ENCODE data around the gene WDR64. TPM values are rescaled to one million over a fixed set of nuclear protein-coding genes. Genes with fewer than 3 reads are reported as not detected.

Gene WDR64
- total RNA-seq, 1 donor from 2014 or later: not detected

GRCh38 chr1:241816008-241816407 is 163.9 kb downstream of the WDR64 start:
- no peaks in the 10 kb centered on the region for H3K9me3 Mint-ChIP-seq (ENCODE audit: unreplicated experiment)
- DNase-seq: no peak
- H3K4me3 Mint-ChIP-seq (ENCODE audit: unreplicated experiment): no peak overlapping the region
- no peaks in the 10 kb centered on the region for H3K4me1 Mint-ChIP-seq (ENCODE audit: low read depth, unreplicated experiment)
- H3K27ac Mint-ChIP-seq (ENCODE audit: unreplicated experiment): no peak overlapping the region
- no peaks in the 10 kb centered on the region for H3K36me3 Mint-ChIP-seq (ENCODE audit: unreplicated experiment)
- TF ChIP-seq CTCF (IDR thresholded peaks at IDR 0.05; ENCODE audit: partially characterized antibody, unreplicated experiment): no peak
- no peaks in the 10 kb centered on the region for H3K27me3 Mint-ChIP-seq (ENCODE audit: unreplicated experiment)

GRCh38 chr1:241817331-241817792 is 165.3 kb downstream of the WDR64 start:
- Mint-ChIP-seq H3K4me3 (ENCODE audit: unreplicated experiment) (no peak overlapping the region), H3K4me1 (ENCODE audit: low read depth, unreplicated experiment) (no peaks in the 10 kb centered on the region), H3K27ac (ENCODE audit: unreplicated experiment) (no peak overlapping the region), H3K27me3 (ENCODE audit: unreplicated experiment) (no peaks in the 10 kb centered on the region), H3K36me3 (ENCODE audit: unreplicated experiment) (no peaks in the 10 kb centered on the region), H3K9me3 (ENCODE audit: unreplicated experiment) (no peaks in the 10 kb centered on the region)
- no peak for DNase-seq
- no peak for TF ChIP-seq CTCF (IDR thresholded peaks at IDR 0.05; ENCODE audit: partially characterized antibody, unreplicated experiment)

- H3K4me3 Mint-ChIP-seq (ENCODE audit: unreplicated experiment): no peak overlapping the region
- no peaks in the 10 kb centered on the region for H3K36me3 Mint-ChIP-seq (ENCODE audit: unreplicated experiment)
- no peaks in the 10 kb centered on the region for H3K9me3 Mint-ChIP-seq (ENCODE audit: unreplicated experiment)
- no peak for TF ChIP-seq CTCF (IDR thresholded peaks at IDR 0.05; ENCODE audit: partially characterized antibody, unreplicated experiment)
- DNase-seq: no peak
- no peak overlapping the region for H3K27ac Mint-ChIP-seq (ENCODE audit: unreplicated experiment)
- no peaks in the 10 kb centered on the region for H3K4me1 Mint-ChIP-seq (ENCODE audit: low read depth, unreplicated experiment)
- no peaks in the 10 kb centered on the region for H3K27me3 Mint-ChIP-seq (ENCODE audit: unreplicated experiment)
Measured at GRCh38 chr1:241817956-241818612, 166.0 kb downstream of the WDR64 start.

- no peak overlapping the region for H3K27ac Mint-ChIP-seq (ENCODE audit: unreplicated experiment)
- H3K9me3 Mint-ChIP-seq (ENCODE audit: unreplicated experiment): no peaks in the 10 kb centered on the region
- H3K27me3 Mint-ChIP-seq (ENCODE audit: unreplicated experiment): no peaks in the 10 kb centered on the region
- TF ChIP-seq CTCF (IDR thresholded peaks at IDR 0.05; ENCODE audit: partially characterized antibody, unreplicated experiment): no peak
- H3K4me3 Mint-ChIP-seq (ENCODE audit: unreplicated experiment): no peak overlapping the region
- no peaks in the 10 kb centered on the region for H3K36me3 Mint-ChIP-seq (ENCODE audit: unreplicated experiment)
- no peak for DNase-seq
- H3K4me1 Mint-ChIP-seq (ENCODE audit: low read depth, unreplicated experiment): no peaks in the 10 kb centered on the region
Measured at GRCh38 chr1:241819340-241819866, 167.3 kb downstream of the WDR64 start.

GRCh38 chr1:241821363-241821762 is 169.3 kb downstream of the WDR64 start:
- TF ChIP-seq CTCF (IDR thresholded peaks at IDR 0.05; ENCODE audit: partially characterized antibody, unreplicated experiment): no peak
- Mint-ChIP-seq H3K36me3 (ENCODE audit: unreplicated experiment) (no peaks in the 10 kb centered on the region), H3K4me1 (ENCODE audit: low read depth, unreplicated experiment) (no peaks in the 10 kb centered on the region), H3K9me3 (ENCODE audit: unreplicated experiment) (peaks cover 2% of the 10 kb centered on the region), H3K27ac (ENCODE audit: unreplicated experiment) (no peak overlapping the region), H3K27me3 (ENCODE audit: unreplicated experiment) (no peaks in the 10 kb centered on the region), H3K4me3 (ENCODE audit: unreplicated experiment) (no peak overlapping the region)
- no peak for DNase-seq

Measured in glutamatergic neuron (in vitro differentiated cells).